CD4-positive, alpha-beta T cell (primary cell): ENCODE results near the gene TUBGCP6. TPM values are rescaled to one million over a fixed set of nuclear protein-coding genes. Genes with fewer than 3 reads are reported as not detected.

Experiments used
- ATAC-seq: fragments of 200-7000 bp; cut with Tn5 transposase; one replicate; pipeline ENCODE4 v1.10.0; 2022; ENCODE audit warnings: mild to moderate bottlenecking; ENCODE audit not compliant: poor library complexity
- CTCF ChIA-PET: fragments of 350-600 bp; sonication (Branson Sonifier 250); formaldehyde crosslinking; loops from one replicate; lab custom pipeline; 2021; ENCODE audit warnings: antibody characterized with exemption, inconsistent platforms; lab: Charles Lee
- POLR2A ChIA-PET: fragments of 350-600 bp; sonication (Branson Sonifier 250); formaldehyde crosslinking; loops from one replicate; lab custom pipeline; 2021; ENCODE audit warnings: antibody characterized with exemption, inconsistent platforms; lab: Charles Lee
- DNase-seq, 14 experiments: peaks; one replicate each; pipeline ENCODE4 v3.0.0-alpha.2; 2013 to 2020; ENCODE audit warnings: mixed read lengths in 2 of 14
- H3K27ac ChIP-seq, 2 donors: one replicate each; pipeline versions ENCODE4 v1.5.1 to v1.7.0; 2013; ENCODE audit warnings: low read length in 2 of 2, low read depth in 1 of 2, mild to moderate bottlenecking in 1 of 2
- H3K27me3 ChIP-seq, 2 experiments: 1 replicate in 1 of 2; 2 replicates in 1 of 2; pipeline versions ENCODE4 v1.6.1 to v1.7.0; 2013; ENCODE audit warnings: low read length in 2 of 2, control low read depth in 1 of 2, mild to moderate bottlenecking in 1 of 2, moderate library complexity in 1 of 2; ENCODE audit not compliant: insufficient read depth in 2 of 2, control insufficient read depth in 1 of 2
- H3K36me3 ChIP-seq: one replicate; pipeline ENCODE4 v1.6.1; 2013; ENCODE audit warnings: low read length, control low read depth; ENCODE audit not compliant: insufficient read depth
- H3K4me1 ChIP-seq: one replicate; pipeline ENCODE4 v1.6.1; 2013; ENCODE audit warnings: low read length, control low read depth; ENCODE audit not compliant: insufficient read depth
- H3K4me3 ChIP-seq: one replicate; pipeline ENCODE4 v1.5.1; 2013; ENCODE audit warnings: mild to moderate bottlenecking, low read length, moderate library complexity
- H3K9me3 ChIP-seq, 2 experiments: 1 replicate in 1 of 2; 2 replicates in 1 of 2; pipeline versions ENCODE4 v1.6.1 to v1.7.0; 2013; ENCODE audit warnings: low read length in 2 of 2, mild to moderate bottlenecking in 2 of 2, control low read depth in 1 of 2, moderate library complexity in 1 of 2; ENCODE audit not compliant: control insufficient read depth in 1 of 2, insufficient read depth in 1 of 2
- H3K27ac Mint-ChIP-seq: one replicate; pipeline ENCODE4 v1.8.0; 2020; ENCODE audit warnings: mixed read lengths
- H3K27me3 Mint-ChIP-seq: one replicate; pipeline ENCODE4 v1.8.0; 2021; ENCODE audit warnings: mixed read lengths
- H3K36me3 Mint-ChIP-seq: one replicate; pipeline ENCODE4 v1.8.0; 2021; ENCODE audit warnings: low read depth, mixed read lengths
- H3K4me1 Mint-ChIP-seq: one replicate; pipeline ENCODE4 v1.8.0; 2021; ENCODE audit warnings: low read depth, mixed read lengths
- H3K4me3 Mint-ChIP-seq: one replicate; pipeline ENCODE4 v1.8.0; 2020; ENCODE audit warnings: mild to moderate bottlenecking, mixed read lengths
- H3K9me3 Mint-ChIP-seq: one replicate; pipeline ENCODE4 v1.8.0; 2020; ENCODE audit warnings: mixed read lengths
- CTCF ChIP-seq: fragments of 200-600 bp; IDR thresholded peaks from one replicate; pipeline ENCODE4 v1.8.0; 2022; ENCODE audit warnings: antibody characterized with exemption, mild to moderate bottlenecking
- intact Hi-C, 2 experiments: fragments of 100-400 bp; cut with DNase I in 1 of 2; cut with micrococcal nuclease in 1 of 2; formaldehyde crosslinking; loops; one replicate each; pipeline versions ENCODE4 v1.15.1 to v1.9.0; 2023 to 2025; cut with DNase I, micrococcal nuclease
- total RNA-seq, 174 experiments: library from RNA in 2 of 174; stranded (reverse) in 2 of 174; gene quantifications; one replicate each; pipeline ENCODE4 v1.2.3 and lab custom pipeline; 2021 to 2026

The TUBGCP6 gene
- total RNA-seq, 2 experiments from 2014 or later, result 124 to 126 TPM

DNA sequence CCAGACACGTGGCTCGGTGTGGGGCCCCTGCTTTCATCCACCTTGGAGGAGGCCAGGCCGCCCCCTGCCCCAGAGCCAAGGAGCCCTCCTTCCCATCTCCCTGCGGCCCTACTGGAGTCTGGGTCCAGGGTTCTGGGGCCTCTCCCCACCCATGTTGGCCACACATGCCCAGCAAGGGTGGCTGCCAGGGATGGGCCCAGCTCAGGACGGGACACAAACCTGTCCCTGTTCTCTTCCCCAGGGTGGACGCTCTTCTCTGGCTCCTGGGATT lies 69.7 kb downstream of the TUBGCP6 start:
- Mint-ChIP-seq H3K4me3 (no peak overlapping the region), H3K27ac (no peak overlapping the region), H3K27me3 (peaks cover 26% of the 10 kb centered on the region), H3K36me3 (no peaks in the 10 kb centered on the region), H3K9me3 (no peaks in the 10 kb centered on the region), H3K4me1 (peaks cover 3% of the 10 kb centered on the region)
- TF ChIP-seq CTCF, result no peak
- DNase-seq (no peak), ATAC-seq (no peak)
- POLR2A ChIA-PET, result no interaction called here
- Histone ChIP-seq H3K27ac (no peak overlapping the region), H3K4me1 (peaks cover 5% of the 10 kb centered on the region), H3K27me3 (peaks cover 20 to 21% of the 10 kb centered on the region in 2 experiments), H3K9me3 (peaks cover 0 to 12% of the 10 kb centered on the region in 2 experiments), H3K36me3 (no peaks in the 10 kb centered on the region), H3K4me3 (no peak overlapping the region)
- intact Hi-C loops, result no loop called here
- CTCF ChIA-PET, result no interaction called here

DNA sequence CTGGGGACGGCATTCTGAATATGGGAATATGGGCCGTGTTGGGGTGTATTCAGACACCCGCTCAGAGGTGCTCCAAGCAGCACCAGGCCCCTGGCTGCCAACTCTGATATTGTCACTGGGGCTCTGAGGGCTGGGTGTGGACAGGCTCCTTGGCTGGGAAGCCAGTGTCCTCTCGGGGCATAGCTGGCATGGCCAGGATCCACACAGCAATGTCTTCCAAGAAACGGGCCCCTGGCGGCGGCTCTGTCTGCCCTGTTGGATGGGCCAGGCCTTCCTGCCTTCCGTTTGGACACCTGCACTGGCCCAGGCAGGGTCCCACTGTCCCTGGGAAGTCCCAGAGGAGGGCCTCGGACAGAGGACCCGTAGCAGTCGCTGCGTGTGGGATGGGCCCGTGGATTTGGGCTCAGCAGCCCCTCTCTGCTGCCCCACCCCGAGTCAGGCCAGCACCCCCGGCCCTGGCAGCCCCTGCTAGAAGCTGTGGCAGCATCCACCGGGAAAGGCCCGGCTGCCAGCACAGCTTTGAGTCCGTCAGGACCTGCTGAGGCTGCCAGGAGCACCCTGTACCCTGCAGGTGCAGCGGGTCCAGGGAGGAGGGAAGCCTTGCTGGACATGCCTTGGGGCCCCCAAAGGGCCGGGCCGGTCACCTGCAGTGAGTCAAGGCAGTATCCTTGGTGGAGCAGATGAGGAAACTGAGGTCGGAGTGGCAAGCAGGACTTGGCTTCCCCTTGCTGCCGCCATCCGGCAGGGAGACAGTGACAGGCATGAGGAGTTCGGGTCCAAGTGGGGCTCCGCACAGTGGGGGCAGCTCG lies 70.2 kb downstream of the TUBGCP6 start:
- peaks cover 0 to 12% of the 10 kb centered on the region in 2 experiments for H3K9me3 ChIP-seq
- peaks cover 21% of the 10 kb centered on the region for H3K27me3 Mint-ChIP-seq
- H3K27ac Mint-ChIP-seq, result no peak overlapping the region
- H3K27ac ChIP-seq, result no peak overlapping the region
- intact Hi-C loops, result loop anchor here in 1 of 2 experiments (5.0 kb wide), 1 partner anchor 33 kb away; no protein-coding TSS in a partner anchor
- no peak overlapping the region for H3K4me3 Mint-ChIP-seq
- DNase-seq (no peak), ATAC-seq (no peak)
- H3K4me1 ChIP-seq, result peaks cover 5% of the 10 kb centered on the region
- H3K27me3 ChIP-seq, result peaks cover 20 to 21% of the 10 kb centered on the region in 2 experiments
- H3K36me3 ChIP-seq, result no peaks in the 10 kb centered on the region
- peaks cover 3% of the 10 kb centered on the region for H3K4me1 Mint-ChIP-seq
- TF ChIP-seq CTCF, result no peak
- POLR2A ChIA-PET, result no interaction called here
- H3K9me3 Mint-ChIP-seq, result no peaks in the 10 kb centered on the region
- no peaks in the 10 kb centered on the region for H3K36me3 Mint-ChIP-seq
- CTCF ChIA-PET, result no interaction called here
- H3K4me3 ChIP-seq, result no peak overlapping the region

DNA sequence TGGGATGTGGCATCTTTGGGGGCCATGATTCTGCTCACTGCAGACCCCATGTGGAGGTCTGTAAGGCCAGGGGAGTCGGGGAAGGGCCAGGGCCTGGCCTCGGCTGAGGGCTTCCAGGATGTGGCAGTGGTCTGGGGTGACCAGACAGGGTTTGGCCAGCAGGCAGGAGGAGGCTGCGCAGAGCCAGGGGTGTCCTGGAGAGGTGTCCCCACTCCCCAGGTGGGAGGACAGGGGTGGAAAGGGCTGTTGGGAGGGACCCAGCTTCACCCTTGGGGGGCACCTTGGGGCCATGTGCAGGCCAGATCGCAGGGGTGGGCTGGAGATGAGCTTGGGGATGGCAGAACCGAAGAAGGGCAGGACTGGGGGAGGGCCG lies 70.9 kb downstream of the TUBGCP6 start:
- Mint-ChIP-seq H3K9me3 (no peaks in the 10 kb centered on the region), H3K4me1 (peaks cover 7% of the 10 kb centered on the region), H3K36me3 (no peaks in the 10 kb centered on the region), H3K4me3 (peak overlapping the region; percentile 42), H3K27ac (no peak overlapping the region), H3K27me3 (peaks cover 24% of the 10 kb centered on the region)
- no peak for TF ChIP-seq CTCF
- peaks cover 24 to 26% of the 10 kb centered on the region in 2 experiments for H3K27me3 ChIP-seq
- H3K4me1 ChIP-seq, result peaks cover 10% of the 10 kb centered on the region
- H3K27ac ChIP-seq, result no peak overlapping the region
- H3K36me3 ChIP-seq, result no peaks in the 10 kb centered on the region
- DNase-seq (no peak), ATAC-seq (no peak)
- ChIA-PET POLR2A (no interaction called here), CTCF (no interaction called here)
- peaks cover 0 to 17% of the 10 kb centered on the region in 2 experiments for H3K9me3 ChIP-seq
- no peak overlapping the region for H3K4me3 ChIP-seq
- intact Hi-C loops, result loop anchor here in 1 of 2 experiments (5.0 kb wide), 1 partner anchor 33 kb away; no protein-coding TSS in a partner anchor
